Suppressor macrophage treated with lipopolysaccharide for 1 hour (primary cell): ENCODE measurements around the gene CCDC186.
A peak's percentile ranks its signal among the peaks of the same experiment; 100 is the strongest.

Experiments used
- DNase-seq, 3 donors: peaks; one replicate each; pipeline ENCODE4 v3.0.0-alpha.2; 2020 to 2022

The CCDC186 gene

GRCh38 chr10:114103284-114103683 is 70.7 kb downstream of the CCDC186 start:
- peak; percentile 51 to 77 (median 72) for DNase-seq

DNA sequence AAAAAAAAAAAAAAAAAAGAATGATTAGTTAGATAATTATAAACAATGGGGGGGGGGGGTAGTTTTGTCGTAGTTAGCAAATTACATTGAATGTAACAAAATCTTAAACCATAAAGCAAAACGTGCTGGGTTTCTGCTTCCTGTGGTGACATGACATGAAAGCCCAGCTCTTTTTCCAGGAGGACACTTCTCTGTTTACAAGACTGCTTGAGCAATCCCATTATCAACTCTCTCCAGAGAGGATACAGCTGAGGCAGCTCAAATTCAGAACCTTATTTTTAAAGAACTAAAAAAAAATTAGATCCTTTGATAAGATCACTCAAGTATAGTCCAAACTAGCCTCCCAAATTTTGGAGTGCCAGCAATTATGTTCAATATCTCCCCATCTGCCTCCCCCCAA is 71.7 kb downstream of the CCDC186 start:
- peak; percentile 38 to 59 (median 45) for DNase-seq

DNA sequence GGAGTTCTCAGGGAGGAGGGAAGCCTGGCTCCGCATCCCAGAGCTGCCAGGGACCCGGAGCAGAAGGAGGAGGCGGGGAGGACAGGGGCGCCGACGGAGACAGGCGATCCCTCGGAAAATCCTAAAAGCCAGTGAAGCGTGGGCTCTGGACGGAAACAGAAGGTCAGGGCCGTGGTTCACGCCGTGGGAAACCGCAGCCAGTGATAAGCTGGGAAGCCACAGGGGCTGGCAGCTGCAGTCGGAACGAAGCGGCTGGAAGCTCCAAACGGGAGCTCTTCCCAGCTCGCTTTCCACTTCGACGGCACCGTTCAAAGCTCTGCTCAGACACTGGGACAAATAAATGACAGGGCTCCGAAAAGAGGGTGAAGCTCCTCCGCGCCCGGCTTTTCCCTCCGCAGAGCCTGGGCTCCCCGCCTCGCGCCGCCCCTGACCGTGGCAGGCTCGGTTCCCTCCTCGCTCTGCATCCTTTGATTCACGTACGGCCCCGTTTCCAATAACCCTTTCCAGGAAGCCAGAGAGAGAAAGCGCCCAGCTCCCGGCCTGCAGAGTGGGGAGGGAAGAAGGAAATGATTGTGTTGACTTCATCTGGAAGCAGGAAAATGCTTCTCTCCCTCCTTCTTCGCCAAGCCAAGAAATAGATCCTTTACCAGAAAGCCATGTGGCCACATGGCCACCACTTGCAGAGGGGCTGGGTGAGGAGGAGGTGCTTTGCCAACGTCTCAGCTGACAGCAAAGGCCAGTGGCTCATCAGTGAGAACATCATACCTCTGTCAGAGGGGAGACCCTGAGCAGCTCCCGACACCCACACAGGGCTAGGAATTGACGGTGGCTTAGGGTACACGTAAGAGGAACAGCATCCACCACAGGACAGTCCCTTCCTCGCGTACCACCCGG is 72.9 kb downstream of the CCDC186 start:
- DNase-seq, result peak; percentile 57 to 67 (median 60)

GRCh38 chr10:114096864-114097263 is 77.1 kb downstream of the CCDC186 start:
- DNase-seq, result no peak

DNA sequence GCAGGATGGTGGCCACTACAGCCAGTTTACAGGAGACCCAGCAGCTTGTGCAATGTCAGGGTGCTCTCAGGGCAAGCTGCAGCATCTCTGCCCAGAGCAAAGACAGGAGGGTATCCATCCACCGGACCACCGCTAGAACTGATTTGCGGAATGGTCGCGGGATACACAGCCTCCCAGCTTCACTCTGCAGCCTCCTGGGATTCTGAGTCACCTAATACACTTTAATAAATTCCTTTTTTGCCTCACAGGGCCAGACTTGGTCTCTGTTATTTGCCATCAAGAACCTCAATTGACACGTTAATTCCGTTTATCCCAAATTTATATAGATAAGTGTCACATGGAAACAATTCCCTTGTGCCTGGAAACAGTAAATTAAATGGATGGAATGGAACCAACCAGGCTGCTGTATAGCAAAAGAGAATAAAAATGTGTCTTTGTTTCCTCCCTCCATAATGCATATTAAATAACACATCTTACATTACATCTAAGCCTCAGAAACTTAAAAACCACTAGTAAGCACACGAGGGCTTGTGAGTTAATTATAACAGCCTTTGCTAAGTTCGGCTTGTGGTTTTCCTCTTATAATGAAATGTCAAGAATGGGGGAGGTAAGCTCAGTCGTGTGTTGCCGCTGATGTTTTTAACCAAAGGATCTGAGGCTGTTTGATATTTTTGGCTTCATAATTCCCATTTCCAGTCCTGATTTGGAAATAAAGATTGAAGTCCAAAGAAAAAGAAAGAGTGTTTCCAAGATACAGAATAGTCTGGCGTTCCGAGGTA is 78.3 kb downstream of the CCDC186 start:
- no peak for DNase-seq

DNA sequence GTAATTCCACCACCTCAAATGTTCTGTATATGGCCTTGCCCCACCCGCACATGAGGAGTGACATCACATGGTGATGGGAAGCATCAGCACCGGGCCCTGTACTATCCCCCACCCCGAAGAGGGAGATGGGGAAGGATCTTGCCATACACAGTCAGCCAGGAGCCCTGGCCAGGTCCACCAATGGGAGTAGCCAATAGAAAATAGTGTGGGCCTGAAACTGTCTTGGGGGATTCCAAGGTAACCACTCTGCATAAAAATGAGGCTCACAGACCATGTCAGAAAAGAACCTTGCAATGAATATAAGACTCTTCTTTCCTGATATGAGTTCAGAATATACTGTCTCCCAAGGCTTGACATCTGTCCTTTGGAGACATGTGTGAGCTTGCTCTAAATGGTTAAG is 79.2 kb downstream of the CCDC186 start:
- no peak for DNase-seq

GRCh38 chr10:114087655-114088054 is 86.3 kb downstream of the CCDC186 start:
- no peak for DNase-seq

GRCh38 chr10:114087255-114087654 is 86.7 kb downstream of the CCDC186 start:
- DNase-seq, result no peak

- no peak for DNase-seq
These were observed 89.8 kb downstream of the CCDC186 start for GRCh38 chr10:114084215-114084614.

GRCh38 chr10:114083040-114083439 is 91.0 kb downstream of the CCDC186 start:
- DNase-seq, result no peak

DNA sequence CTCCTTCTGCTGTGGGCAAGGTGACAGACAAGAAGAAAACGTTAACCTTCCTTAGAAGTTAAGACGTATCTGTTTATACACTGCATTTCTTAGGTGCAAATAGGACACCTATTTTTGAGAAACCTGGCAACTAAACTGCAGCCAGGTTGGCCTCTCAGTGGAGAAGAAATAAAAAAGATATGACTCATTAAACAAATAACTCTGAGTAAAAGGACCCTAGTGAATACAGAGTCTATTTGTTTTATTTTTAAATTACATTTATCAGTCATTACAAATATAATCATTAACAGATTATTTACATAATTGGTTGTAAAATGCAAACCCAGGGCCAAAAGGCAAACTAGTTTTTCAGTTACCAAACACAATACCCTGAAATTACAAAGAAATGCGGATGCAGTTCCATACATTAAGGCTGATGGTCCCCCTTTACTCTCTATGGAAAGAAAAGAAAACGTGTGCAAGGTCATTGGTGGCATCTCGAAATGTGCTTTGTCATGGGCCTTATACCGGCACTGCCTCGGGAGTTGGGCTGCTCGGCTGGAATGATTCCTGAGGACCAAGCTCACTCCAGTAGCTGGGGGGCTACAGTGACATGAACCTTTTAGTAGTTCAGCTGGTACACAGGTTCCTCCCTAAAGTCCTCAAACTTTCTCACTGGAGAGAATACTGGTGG is 92.0 kb downstream of the CCDC186 start:
- no peak for DNase-seq

DNA sequence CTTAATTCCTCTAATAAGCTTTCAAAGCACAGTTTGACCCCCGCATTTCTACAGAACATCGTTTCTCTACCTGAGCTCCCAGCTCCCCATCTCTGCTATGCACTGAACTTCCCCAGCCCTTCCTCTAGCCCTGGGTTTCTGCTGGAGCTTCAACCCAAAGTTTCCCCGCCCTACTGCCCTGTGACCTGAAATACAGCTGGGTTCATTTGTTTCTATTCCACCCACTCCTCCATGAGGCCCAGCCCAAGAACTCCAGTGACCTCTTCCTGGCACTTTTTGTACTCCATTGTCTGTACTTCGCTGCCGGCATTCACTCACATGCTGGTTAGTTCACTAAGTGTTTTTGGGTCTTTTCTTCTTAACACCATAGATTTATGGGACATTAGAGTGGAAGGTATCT is 94.6 kb downstream of the CCDC186 start:
- DNase-seq, result peak in 1 of 3 donors; percentile 49

DNA sequence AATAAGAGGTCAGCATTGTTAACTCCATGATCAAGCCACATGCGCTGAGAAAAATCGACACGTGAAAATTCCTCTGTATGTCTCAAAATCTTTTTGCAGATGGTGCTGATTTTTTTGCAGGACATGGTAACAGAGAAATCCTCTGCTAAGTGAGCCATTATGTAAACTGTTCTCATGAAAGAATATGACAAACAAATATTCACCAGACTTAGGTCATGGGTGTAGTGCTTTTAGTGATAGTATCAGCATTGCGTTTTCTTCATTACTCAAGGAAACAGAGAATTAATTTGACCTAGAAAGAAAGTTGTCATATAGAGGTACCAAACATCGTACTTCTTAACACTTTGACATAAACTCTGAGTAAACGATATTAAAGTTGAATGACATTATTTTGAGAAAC is 95.7 kb downstream of the CCDC186 start:
- no peak for DNase-seq

DNA sequence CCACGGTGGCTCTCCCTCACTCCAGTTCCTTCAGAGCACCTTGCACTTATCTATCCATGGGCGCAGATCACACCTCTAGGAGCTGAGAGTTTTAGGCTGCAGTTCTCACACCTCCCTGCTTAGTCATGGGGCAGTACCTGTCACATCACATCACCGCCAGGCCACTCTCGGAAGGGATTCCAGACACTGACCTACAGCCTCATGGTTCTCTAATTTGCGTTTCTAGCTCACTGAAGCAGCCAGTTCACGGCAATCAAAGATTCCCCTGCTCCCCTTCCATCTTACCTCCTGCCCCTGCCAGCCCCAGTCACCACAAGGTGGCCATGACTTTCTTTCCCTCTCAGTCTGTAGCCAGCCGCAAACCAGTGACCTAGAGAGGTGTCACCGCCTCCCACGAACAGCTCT is 96.2 kb downstream of the CCDC186 start:
- no peak for DNase-seq

DNA sequence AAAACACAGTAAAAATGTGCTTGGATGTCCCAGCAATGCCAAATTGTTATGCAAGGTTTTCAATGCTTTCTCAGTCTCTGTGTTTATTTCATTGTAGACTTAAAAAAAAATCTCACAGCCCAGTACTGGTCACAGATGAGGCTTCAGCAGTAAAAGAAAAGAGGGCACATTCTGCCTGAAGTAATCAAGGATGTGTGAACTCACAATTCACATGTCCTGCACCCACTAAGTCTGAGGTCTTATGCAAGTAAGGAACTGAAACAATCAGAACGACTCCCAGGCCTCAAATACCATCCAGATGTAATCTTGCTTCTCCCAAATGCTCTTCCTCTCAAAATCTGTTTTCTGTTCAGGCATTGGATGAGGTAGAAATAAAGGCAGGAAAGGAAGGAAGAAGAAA is 96.7 kb downstream of the CCDC186 start:
- peak; percentile 45 to 64 (median 59) for DNase-seq

DNA sequence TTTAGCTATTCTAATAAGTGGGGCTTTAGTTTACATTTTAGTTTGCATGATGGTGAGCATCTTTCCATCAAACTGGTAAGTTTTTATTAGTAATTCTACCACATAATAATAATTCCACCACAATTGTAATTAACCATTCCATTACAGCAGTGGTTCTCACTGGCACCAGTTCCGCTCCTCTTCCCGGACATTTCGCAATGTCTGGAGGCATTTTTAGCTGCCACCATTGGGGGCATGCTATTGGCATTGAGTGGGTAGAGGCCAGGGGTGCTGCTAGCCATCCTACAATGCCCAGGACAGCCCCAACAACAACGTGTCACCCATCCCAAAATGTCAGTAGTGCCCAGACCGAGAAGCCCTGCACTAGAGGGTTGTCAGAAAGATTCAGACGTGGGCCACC is 98.9 kb downstream of the CCDC186 start:
- no peak for DNase-seq

DNA sequence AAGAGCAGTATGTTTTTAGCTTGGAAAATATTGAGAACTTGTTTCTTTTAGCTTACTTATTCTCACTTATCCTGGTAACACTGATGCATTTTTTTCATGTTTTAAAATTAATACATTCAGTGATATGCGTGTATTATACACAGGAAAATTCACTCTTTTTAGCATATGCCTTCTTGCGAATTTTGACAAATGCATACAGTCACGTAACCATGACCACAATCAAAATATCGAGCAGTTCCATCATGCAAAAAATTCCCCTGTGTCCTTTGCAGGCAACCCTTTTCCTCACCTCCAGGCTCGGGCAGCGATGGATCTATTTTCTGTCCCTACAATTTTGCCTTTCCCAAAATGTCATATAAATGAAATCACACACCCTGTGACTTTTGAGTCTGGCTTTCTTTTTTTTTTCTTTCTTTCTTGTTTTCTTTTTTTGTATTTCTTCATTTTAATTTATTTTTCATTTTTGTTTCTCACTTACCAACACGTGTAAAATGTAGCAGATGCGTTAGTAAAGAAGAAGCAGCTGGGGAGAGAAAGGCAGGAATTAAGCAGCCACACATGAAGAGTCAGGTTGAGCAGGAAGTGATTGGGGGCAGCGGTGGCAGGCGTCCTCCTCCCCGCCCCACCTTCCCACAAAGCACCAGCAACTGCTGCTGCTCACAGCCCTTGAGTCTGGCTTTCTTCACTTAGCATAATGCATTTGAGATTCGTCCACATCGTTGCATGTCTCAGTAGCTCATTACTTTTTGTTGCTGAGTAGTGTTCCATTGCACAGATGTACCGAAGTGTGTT is 100.4 kb downstream of the CCDC186 start:
- no peak for DNase-seq

GRCh38 chr10:114071178-114071577 is 102.8 kb downstream of the CCDC186 start:
- DNase-seq, result peak; percentile 40 to 61 (median 44)
